ACHN (cell line): ENCODE results near the gene VAMP2.
A peak's percentile ranks its signal among the peaks of the same experiment; 100 is the strongest.

ENCODE experiments used
- DNase-seq: peaks from one replicate; pipeline ENCODE4 v3.0.0-alpha.2; 2015
- in situ Hi-C: cut with HindIII; loops from 2 replicates; pipeline ENCODE4 v1.10.0; 2017; ENCODE audit warnings: low sequenced_read_pairs, low pct_ligation_motif_present, low pct_unique_long_range_greater_than_20kb

VAMP2 gene

GRCh38 chr17:8131844-8132441 is 30.8 kb downstream of the VAMP2 start:
- in situ Hi-C loops, result no loop called here
- peak; percentile 41 for DNase-seq

- in situ Hi-C loops, result no loop called here
- no peak for DNase-seq
Observed at GRCh38 chr17:8128125-8128784, 34.5 kb downstream of the VAMP2 start.

GRCh38 chr17:8126491-8127066 is 36.2 kb downstream of the VAMP2 start:
- in situ Hi-C loops, result no loop called here
- peak; percentile 63 for DNase-seq

- DNase-seq, result peak; percentile 68
Observed at GRCh38 chr17:8125947-8126490, 36.7 kb downstream of the VAMP2 start.

GRCh38 chr17:8125154-8125946 is 37.4 kb downstream of the VAMP2 start:
- peak; percentile 79 for DNase-seq
- in situ Hi-C loops, result no loop called here

More at GRCh38 chr17:8125947-8126490, 36.7 kb downstream of the VAMP2 start:
- in situ Hi-C loops, result no loop called here

- DNase-seq, result peak; percentile 48
- in situ Hi-C loops, result no loop called here
Observed at GRCh38 chr17:8124350-8125153, 38.2 kb downstream of the VAMP2 start.

- peak; percentile 72 for DNase-seq
- in situ Hi-C loops, result no loop called here
Observed at GRCh38 chr17:8123695-8124349, 38.9 kb downstream of the VAMP2 start, which contains the start of gene HES7. Gene HES7 (minus strand): TSS chr17:8124106. CDS start chr17:8124084, 22 bp downstream.

GRCh38 chr17:8122924-8123694 is 39.6 kb downstream of the VAMP2 start:
- peak; percentile 47 for DNase-seq
- in situ Hi-C loops, result no loop called here

GRCh38 chr17:8122422-8122923 is 40.3 kb downstream of the VAMP2 start:
- peak; percentile 67 for DNase-seq
- in situ Hi-C loops, result no loop called here

- in situ Hi-C loops, result no loop called here
- peak; percentile 85 for DNase-seq
Observed at GRCh38 chr17:8121681-8122421, 40.9 kb downstream of the VAMP2 start.

GRCh38 chr17:8121407-8121680 is 41.4 kb downstream of the VAMP2 start:
- in situ Hi-C loops, result no loop called here
- no peak for DNase-seq

- in situ Hi-C loops, result no loop called here
- DNase-seq, result peak; percentile 80
Observed at GRCh38 chr17:8120520-8121406, 42.0 kb downstream of the VAMP2 start.

GRCh38 chr17:8119581-8120519 is 42.9 kb downstream of the VAMP2 start:
- DNase-seq, result peak; percentile 95
- in situ Hi-C loops, result no loop called here

GRCh38 chr17:8118769-8119580 is 43.8 kb downstream of the VAMP2 start:
- peak; percentile 88 for DNase-seq
- in situ Hi-C loops, result no loop called here
